ENCODE measurements around the gene C16orf95.

GRCh38 chr16:87332150-87332549 lies 15.0 kb upstream of the C16orf95 start:
- TF ChIP-seq POLR2AphosphoS5 (IDR thresholded peaks at IDR 0.05; ENCODE audit: low read depth, low read length) (no peak), CTCF (IDR thresholded peaks at IDR 0.05) (no peak), SIN3A (IDR thresholded peaks at IDR 0.05; ENCODE audit: borderline replicate concordance, insufficient read depth, low read depth, low read length) (no peak), TCF7L2 (IDR thresholded peaks at IDR 0.05; ENCODE audit: low read depth, low read length) (no peak), REST (IDR thresholded peaks at IDR 0.05; ENCODE audit: insufficient read depth in 1 of 2, low read depth in 2 of 2, low read length in 1 of 2) (no peak)
